Mesenchymal stem cell (in vitro differentiated cells and primary cell): ENCODE data around the gene LKAAEAR1.

Experiments
- DNase-seq: peaks from one replicate; pipeline ENCODE4 v3.0.0-alpha.2; 2013
- H2AFZ ChIP-seq: one replicate; pipeline ENCODE4 v1.6.1; 2013; ENCODE audit warnings: low read depth, mild to moderate bottlenecking, control low read depth, inconsistent platforms, low read length, moderate library complexity
- H2AK5ac ChIP-seq: 2 replicates; pipeline ENCODE4 v1.6.1; 2013; ENCODE audit warnings: low read length, moderate library complexity, mild to moderate bottlenecking, inconsistent platforms; ENCODE audit not compliant: severe bottlenecking
- H2BK120ac ChIP-seq: one replicate; pipeline ENCODE4 v1.6.1; 2013; ENCODE audit warnings: low read depth, mild to moderate bottlenecking, inconsistent platforms, low read length, moderate library complexity
- H2BK12ac ChIP-seq, 2 experiments: one replicate each; pipeline ENCODE4 v1.6.1; 2013; ENCODE audit warnings: inconsistent platforms in 2 of 2, low read length in 2 of 2, mild to moderate bottlenecking in 2 of 2, moderate library complexity in 2 of 2, control low read depth in 1 of 2
- H2BK15ac ChIP-seq: one replicate; pipeline ENCODE4 v1.6.1; 2013; ENCODE audit warnings: mild to moderate bottlenecking, low read depth, inconsistent platforms; ENCODE audit not compliant: poor library complexity, severe bottlenecking
- H2BK5ac ChIP-seq: 2 replicates; pipeline ENCODE4 v1.6.1; 2013; ENCODE audit warnings: low read depth, mild to moderate bottlenecking, low read length, control low read depth, inconsistent platforms; ENCODE audit not compliant: poor library complexity, severe bottlenecking
- H3K14ac ChIP-seq, 2 experiments: one replicate each; pipeline ENCODE4 v1.6.1; 2013; ENCODE audit warnings: inconsistent platforms in 2 of 2, low read length in 2 of 2, control low read depth in 1 of 2, mild to moderate bottlenecking in 1 of 2, moderate library complexity in 1 of 2
- H3K18ac ChIP-seq, 2 experiments: one replicate each; pipeline ENCODE4 v1.6.1; 2013; ENCODE audit warnings: inconsistent platforms in 2 of 2, low read length in 2 of 2, control low read depth in 1 of 2, low read depth in 1 of 2, mild to moderate bottlenecking in 1 of 2
- H3K23ac ChIP-seq, 2 experiments: one replicate each; pipeline ENCODE4 v1.6.1; 2013; ENCODE audit warnings: inconsistent platforms in 2 of 2, low read length in 2 of 2, mild to moderate bottlenecking in 2 of 2, moderate library complexity in 2 of 2, control low read depth in 1 of 2
- H3K27ac ChIP-seq: 2 replicates; pipeline ENCODE4 v1.5.1; 2013; ENCODE audit warnings: mild to moderate bottlenecking, moderate library complexity, low read length, control low read depth, inconsistent platforms; ENCODE audit not compliant: poor library complexity, severe bottlenecking
- H3K27me3 ChIP-seq, 2 experiments: 2 replicates each; pipeline versions ENCODE4 v1.6.1 to v1.7.0; 2013; ENCODE audit warnings: low read length in 2 of 2, mild to moderate bottlenecking in 2 of 2, moderate library complexity in 2 of 2, control low read depth in 1 of 2, inconsistent platforms in 1 of 2; ENCODE audit not compliant: control insufficient read depth in 1 of 2, insufficient read depth in 1 of 2
- H3K36me3 ChIP-seq, 2 experiments: 2 replicates each; pipeline versions ENCODE4 v1.6.1 to v1.7.0; 2013; ENCODE audit warnings: low read length in 2 of 2, control low read depth in 1 of 2, inconsistent platforms in 1 of 2, low read depth in 1 of 2, mild to moderate bottlenecking in 1 of 2; ENCODE audit not compliant: insufficient read depth in 2 of 2, control insufficient read depth in 1 of 2
- H3K4ac ChIP-seq, 2 experiments: one replicate each; pipeline ENCODE4 v1.6.1; 2013; ENCODE audit warnings: inconsistent platforms in 2 of 2, low read length in 2 of 2, mild to moderate bottlenecking in 2 of 2, moderate library complexity in 2 of 2, control low read depth in 1 of 2, low read depth in 1 of 2
- H3K4me1 ChIP-seq: 2 replicates; pipeline ENCODE4 v1.6.1; 2013; ENCODE audit warnings: low read depth, low read length, control low read depth; ENCODE audit not compliant: control insufficient read depth, insufficient read depth
- H3K4me2 ChIP-seq: 2 replicates; pipeline ENCODE4 v1.6.1; 2013; ENCODE audit warnings: low read length, mild to moderate bottlenecking, inconsistent platforms; ENCODE audit not compliant: poor library complexity, severe bottlenecking
- H3K4me3 ChIP-seq, 2 experiments: 2 replicates each; pipeline versions ENCODE4 v1.5.1 to v1.7.0; 2013; ENCODE audit warnings: low read length in 2 of 2, mild to moderate bottlenecking in 2 of 2, control low read depth in 1 of 2, low read depth in 1 of 2; ENCODE audit not compliant: insufficient read depth in 1 of 2
- H3K79me1 ChIP-seq: replicated peaks from 2 replicates; pipeline ENCODE4 v1.6.1; 2013; ENCODE audit warnings: mild to moderate bottlenecking, control low read depth, low read length, inconsistent platforms; ENCODE audit not compliant: poor library complexity, severe bottlenecking
- H3K9ac ChIP-seq: 2 replicates; pipeline ENCODE4 v1.7.0; 2013; ENCODE audit warnings: mild to moderate bottlenecking, low read length, moderate library complexity
- H3K9me3 ChIP-seq: 2 replicates; pipeline ENCODE4 v1.7.0; 2013; ENCODE audit warnings: mild to moderate bottlenecking, low read length; ENCODE audit not compliant: control insufficient read depth
- H4K8ac ChIP-seq: one replicate; pipeline ENCODE4 v1.6.1; 2013; ENCODE audit warnings: inconsistent platforms, mild to moderate bottlenecking, low read length, moderate library complexity
- H4K91ac ChIP-seq: one replicate; pipeline ENCODE4 v1.6.1; 2013; ENCODE audit warnings: mild to moderate bottlenecking, low read length, inconsistent platforms
- WGBS: methylation state at CpG from one replicate; pipeline ENCODE4 v1.1.7; 2013; ENCODE audit warnings: mixed read lengths; 5-methylcytosine and 5-hydroxymethylcytosine counted together

Gene LKAAEAR1

DNA sequence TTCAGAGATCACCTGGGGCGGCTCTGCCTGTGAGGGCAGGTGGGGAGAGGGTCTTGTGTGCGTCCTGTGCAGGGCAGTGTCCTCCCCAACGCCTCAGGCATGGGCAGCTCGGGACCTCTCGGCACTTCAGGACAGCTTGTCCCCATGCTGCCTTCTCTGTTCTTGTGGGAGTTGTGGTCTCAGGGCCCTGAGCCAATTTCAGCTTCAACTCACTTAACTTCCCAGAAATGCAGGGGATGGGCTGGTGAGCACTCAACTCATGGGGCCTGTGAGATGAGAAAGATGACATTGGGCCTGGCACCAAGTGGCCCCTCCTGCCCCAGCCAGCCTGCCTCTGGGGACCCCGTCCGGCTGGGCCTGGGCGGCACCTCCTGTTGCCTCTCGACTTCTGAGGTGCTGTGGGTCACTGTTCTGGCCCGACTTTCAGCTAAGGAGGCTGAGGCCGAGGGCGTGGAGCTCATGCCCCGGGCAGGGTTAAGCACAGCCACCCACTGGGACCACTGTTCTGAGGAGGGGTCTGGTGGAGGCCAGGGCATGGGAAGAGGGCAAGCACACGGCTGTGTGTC lies 11.6 kb downstream of the LKAAEAR1 start:
- Histone ChIP-seq H3K4me2 (no peak overlapping the region), H2BK12ac (no peak overlapping the region), H3K18ac (no peak overlapping the region), H2AK5ac (no peak overlapping the region), H3K27me3 (no peaks in the 10 kb centered on the region), H4K8ac (no peak overlapping the region), H3K14ac (no peak overlapping the region), H3K23ac (no peak overlapping the region), H3K79me1 (peaks cover 9% of the 10 kb centered on the region), H2BK120ac (no peak overlapping the region), H3K9ac (no peak overlapping the region), H4K91ac (no peak overlapping the region), H3K4me1 (peaks cover 14% of the 10 kb centered on the region), H2BK5ac (no peak overlapping the region), H3K4ac (no peak overlapping the region), H3K4me3 (no peak overlapping the region), H3K36me3 (peaks cover 17 to 83% of the 10 kb centered on the region in 2 experiments), H3K27ac (no peak overlapping the region), H2BK15ac (no peak overlapping the region), H2AFZ (no peak overlapping the region), H3K9me3 (no peaks in the 10 kb centered on the region)
- 91% methylated on average over 14 of the region's 14 CpGs for WGBS
- no peak for DNase-seq

GRCh38 chr20:64071341-64072332 lies 12.6 kb downstream of the LKAAEAR1 start:
- Histone ChIP-seq H3K9me3 (no peaks in the 10 kb centered on the region), H3K14ac (no peak overlapping the region), H3K4me2 (no peak overlapping the region), H2AK5ac (no peak overlapping the region), H3K27me3 (no peaks in the 10 kb centered on the region), H2BK5ac (no peak overlapping the region), H4K91ac (no peak overlapping the region), H2BK120ac (no peak overlapping the region), H3K36me3 (peaks cover 17 to 83% of the 10 kb centered on the region in 2 experiments), H3K9ac (no peak overlapping the region), H3K27ac (no peak overlapping the region), H3K18ac (no peak overlapping the region), H2AFZ (no peak overlapping the region), H2BK15ac (no peak overlapping the region), H2BK12ac (no peak overlapping the region), H3K23ac (no peak overlapping the region), H3K4ac (no peak overlapping the region), H3K4me1 (peaks cover 14% of the 10 kb centered on the region), H3K79me1 (peaks cover under 1% of the 10 kb centered on the region), H4K8ac (no peak overlapping the region), H3K4me3 (no peak overlapping the region)
- no peak for DNase-seq
- 95% methylated on average over 30 of the region's 30 CpGs for WGBS

DNA sequence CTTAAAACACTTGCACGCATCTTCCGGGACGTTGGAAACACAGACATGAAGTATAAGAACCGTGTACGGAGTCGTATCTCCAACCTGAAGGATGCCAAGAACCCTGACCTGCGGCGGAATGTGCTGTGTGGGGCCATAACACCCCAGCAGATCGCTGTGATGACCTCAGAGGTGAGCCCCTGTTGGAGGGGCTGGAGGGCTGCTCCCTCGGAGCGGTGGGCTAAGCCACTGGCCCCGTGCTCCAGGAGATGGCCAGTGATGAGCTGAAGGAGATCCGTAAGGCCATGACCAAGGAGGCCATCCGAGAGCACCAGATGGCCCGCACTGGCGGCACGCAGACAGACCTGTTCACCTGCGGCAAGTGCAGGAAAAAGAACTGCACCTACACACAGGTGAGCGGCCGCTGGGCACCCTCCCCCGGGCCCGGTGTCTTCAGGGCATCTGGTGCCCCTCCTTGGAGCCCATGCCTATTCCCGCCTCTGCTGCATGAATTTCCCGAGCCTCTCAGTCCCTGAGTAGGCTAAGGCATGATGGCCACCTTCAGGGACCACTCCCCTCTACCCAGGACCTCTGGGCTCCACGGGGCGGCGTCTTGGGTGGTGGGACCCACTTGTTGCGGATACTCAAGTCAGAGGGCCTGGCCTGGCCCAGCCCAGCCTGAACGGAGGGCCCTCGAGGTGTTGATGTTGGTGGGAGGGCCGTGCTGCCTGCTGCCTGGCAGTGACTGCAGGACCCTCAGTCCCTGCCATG lies 13.8 kb downstream of the LKAAEAR1 start:
- Histone ChIP-seq H3K4me2 (no peak overlapping the region), H2BK5ac (no peak overlapping the region), H3K27ac (no peak overlapping the region), H4K91ac (no peak overlapping the region), H3K4ac (no peak overlapping the region), H2AFZ (no peak overlapping the region), H3K9me3 (no peaks in the 10 kb centered on the region), H3K14ac (no peak overlapping the region), H2BK120ac (no peak overlapping the region), H3K18ac (no peak overlapping the region), H3K9ac (no peak overlapping the region), H3K23ac (no peak overlapping the region), H3K4me3 (no peak overlapping the region), H4K8ac (no peak overlapping the region), H3K27me3 (no peaks in the 10 kb centered on the region), H2BK12ac (no peak overlapping the region), H3K36me3 (peaks cover 17 to 73% of the 10 kb centered on the region in 2 experiments), H2AK5ac (no peak overlapping the region), H3K4me1 (peaks cover 23% of the 10 kb centered on the region), H3K79me1 (no peaks in the 10 kb centered on the region), H2BK15ac (no peak overlapping the region)
- DNase-seq: no peak
- 94% methylated on average over 29 of the region's 31 CpGs for WGBS
